SKM-1 (cell line): ENCODE measurements around the gene MYL3.

Experiments used
- DNase-seq: peaks from one replicate; lab custom pipeline; 2025; ENCODE audit not compliant: unreplicated experiment; lab: John Stamatoyannopoulos, UW

The MYL3 gene

GRCh38 chr3:46865546-46865945 lies 2.3 kb upstream of the MYL3 start:
- no peak for DNase-seq

GRCh38 chr3:46865031-46865507 lies 1.8 kb upstream of the MYL3 start:
- no peak for DNase-seq

GRCh38 chr3:46864061-46864881 lies 1.0 kb upstream of the MYL3 start:
- no peak for DNase-seq

- no peak for DNase-seq
Measured at GRCh38 chr3:46862369-46863025, 747 bp downstream of the MYL3 start.

- no peak for DNase-seq
Measured at GRCh38 chr3:46861605-46862368, 1.5 kb downstream of the MYL3 start.

GRCh38 chr3:46860810-46861604 lies 2.2 kb downstream of the MYL3 start:
- no peak for DNase-seq

- no peak for DNase-seq
Measured at GRCh38 chr3:46860017-46860809, 3.0 kb downstream of the MYL3 start.

GRCh38 chr3:46859001-46859710 lies 4.1 kb downstream of the MYL3 start:
- DNase-seq: no peak

- no peak for DNase-seq
Measured at GRCh38 chr3:46858456-46858855, 4.8 kb downstream of the MYL3 start.

GRCh38 chr3:46857485-46858341 lies 5.5 kb downstream of the MYL3 start:
- no peak for DNase-seq

- DNase-seq: no peak
Measured at GRCh38 chr3:46856576-46857471, 6.4 kb downstream of the MYL3 start.

GRCh38 chr3:46854555-46854991 lies 8.7 kb downstream of the MYL3 start:
- no peak for DNase-seq

- no peak for DNase-seq
Measured at GRCh38 chr3:46853441-46854415, 9.5 kb downstream of the MYL3 start.

GRCh38 chr3:46852839-46853355 lies 10.3 kb downstream of the MYL3 start:
- DNase-seq: no peak

- DNase-seq: no peak
Measured at GRCh38 chr3:46852334-46852720, 10.9 kb downstream of the MYL3 start.
